Loucy (cell line): Measurements from ENCODE around the gene PDE4C.
A peak's percentile ranks its signal among the peaks of the same experiment; 100 is the strongest.

Experiments used
- H2AFZ ChIP-seq: fragments of 200-600 bp; sonication (generic); 2 replicates; pipeline ENCODE4 v1.6.0; 2016; ENCODE audit warnings: antibody characterized with exemption, mild to moderate bottlenecking, low read length, moderate library complexity
- H3F3A ChIP-seq: fragments of 200-600 bp; 2 replicates; pipeline ENCODE4 v1.6.0; 2016; ENCODE audit warnings: antibody characterized with exemption, low read depth, mild to moderate bottlenecking
- H3K27me3 ChIP-seq: fragments of 200-600 bp; sonication (generic); 2 replicates; pipeline ENCODE4 v1.6.1; 2014; ENCODE audit warnings: low read length, mild to moderate bottlenecking; ENCODE audit not compliant: insufficient read depth, poor library complexity, severe bottlenecking
- H3K36me3 ChIP-seq: fragments of 200-600 bp; sonication (generic); 2 replicates; pipeline ENCODE4 v1.6.1; 2016; ENCODE audit warnings: low read length; ENCODE audit not compliant: insufficient read depth
- H3K4me1 ChIP-seq: fragments of 200-600 bp; sonication (generic); 2 replicates; pipeline ENCODE4 v1.5.1; 2014; ENCODE audit warnings: low read length, mild to moderate bottlenecking; ENCODE audit not compliant: insufficient read depth, poor library complexity, severe bottlenecking
- H3K4me2 ChIP-seq: fragments of 200-600 bp; sonication (generic); 2 replicates; pipeline ENCODE4 v1.6.0; 2014; ENCODE audit warnings: antibody characterized with exemption, low read length, low read depth, mild to moderate bottlenecking; ENCODE audit not compliant: poor library complexity, severe bottlenecking
- H3K4me3 ChIP-seq: fragments of 200-600 bp; sonication (generic); 2 replicates; pipeline ENCODE4 v1.5.1; 2014; ENCODE audit warnings: low read length, mild to moderate bottlenecking, mixed read lengths; ENCODE audit not compliant: poor library complexity, severe bottlenecking
- H3K79me2 ChIP-seq: fragments of 200-600 bp; sonication (generic); 2 replicates; pipeline ENCODE4 v1.6.1; 2014; ENCODE audit warnings: low read length; ENCODE audit not compliant: insufficient read depth
- H3K9ac ChIP-seq: fragments of 200-600 bp; sonication (generic); 2 replicates; pipeline ENCODE4 v1.6.0; 2014; ENCODE audit warnings: mild to moderate bottlenecking, low read depth, low read length, moderate library complexity; ENCODE audit not compliant: poor library complexity, severe bottlenecking
- H3K9me2 ChIP-seq: fragments of 200-600 bp; sonication (generic); replicated peaks from 2 replicates; pipeline ENCODE4 v1.6.1; 2016; ENCODE audit warnings: low read depth, low read length, mixed read lengths
- H3K9me3 ChIP-seq: fragments of 200-600 bp; sonication (generic); 2 replicates; pipeline ENCODE4 v1.6.1; 2014; ENCODE audit warnings: mild to moderate bottlenecking, antibody characterized with exemption, low read length, low read depth; ENCODE audit not compliant: insufficient read depth
- H4K20me1 ChIP-seq: fragments of 200-600 bp; sonication (generic); 2 replicates; pipeline ENCODE4 v1.6.0; 2014; ENCODE audit warnings: antibody characterized with exemption, low read length, mild to moderate bottlenecking; ENCODE audit not compliant: insufficient read depth, poor library complexity, severe bottlenecking
- CTCF ChIP-seq: fragments of 200-600 bp; sonication (generic); conservative IDR thresholded peaks from 2 replicates; pipeline ENCODE4 v1.5.1; 2014; ENCODE audit warnings: mild to moderate bottlenecking, antibody characterized with exemption, low read length
- EZH2phosphoT487 ChIP-seq: fragments of 200-600 bp; IDR thresholded peaks from 2 replicates; pipeline ENCODE4 v1.6.1; 2018; ENCODE audit warnings: antibody characterized with exemption, mild to moderate bottlenecking, moderate library complexity, borderline replicate concordance

The PDE4C gene

GRCh38 chr19:18197941-18198340 lies 28.3 kb downstream of the PDE4C start:
- no peaks in the 10 kb centered on the region for H3K9me3 ChIP-seq
- H3K4me2 ChIP-seq = no peak overlapping the region
- no peak overlapping the region for H3K9ac ChIP-seq
- H3F3A ChIP-seq = no peaks in the 10 kb centered on the region
- H3K4me1 ChIP-seq = peaks cover 8% of the 10 kb centered on the region
- H4K20me1 ChIP-seq = peaks cover 7% of the 10 kb centered on the region
- H3K27me3 ChIP-seq = no peaks in the 10 kb centered on the region
- no peak overlapping the region for H3K4me3 ChIP-seq
- H3K36me3 ChIP-seq = peaks cover 2% of the 10 kb centered on the region; the same call in 1 of the 2 replicates
- H3K9me2 ChIP-seq = no peaks in the 10 kb centered on the region
- peaks cover 12% of the 10 kb centered on the region for H3K79me2 ChIP-seq
- H2AFZ ChIP-seq = no peak overlapping the region
- TF ChIP-seq EZH2phosphoT487 = no peak

- no peaks in the 10 kb centered on the region for H3K27me3 ChIP-seq
- no peak overlapping the region for H3K9ac ChIP-seq
- TF ChIP-seq CTCF = no peak
- TF ChIP-seq EZH2phosphoT487 = no peak
- 0 out of 2 replicates have a peak, but pooled peaks cover under 1% of the 10 kb centered on the region for H3F3A ChIP-seq
- peaks cover 2% of the 10 kb centered on the region; the same call in 1 of the 2 replicates for H3K36me3 ChIP-seq
- H3K9me2 ChIP-seq = no peaks in the 10 kb centered on the region
- H3K4me1 ChIP-seq = peaks cover 9% of the 10 kb centered on the region
- no peaks in the 10 kb centered on the region for H3K9me3 ChIP-seq
- H2AFZ ChIP-seq = no peak overlapping the region
- H4K20me1 ChIP-seq = peaks cover 7% of the 10 kb centered on the region
- no peak overlapping the region for H3K4me2 ChIP-seq
- H3K4me3 ChIP-seq = no peak overlapping the region
- H3K79me2 ChIP-seq = peaks cover 12% of the 10 kb centered on the region
These were observed 28.9 kb downstream of the PDE4C start for GRCh38 chr19:18197306-18197705.

GRCh38 chr19:18196511-18196845 lies 29.8 kb downstream of the PDE4C start:
- no peaks in the 10 kb centered on the region for H3K9me3 ChIP-seq
- H2AFZ ChIP-seq = no peak overlapping the region
- peaks cover 17% of the 10 kb centered on the region for H3K4me1 ChIP-seq
- H3K36me3 ChIP-seq = peaks cover 2% of the 10 kb centered on the region; the same call in 1 of the 2 replicates
- no peak overlapping the region for H3K4me3 ChIP-seq
- H3K79me2 ChIP-seq = peaks cover 12% of the 10 kb centered on the region
- peaks cover 7% of the 10 kb centered on the region for H4K20me1 ChIP-seq
- H3K4me2 ChIP-seq = no peak overlapping the region
- H3K9ac ChIP-seq = no peak overlapping the region
- no peak for TF ChIP-seq CTCF
- no peaks in the 10 kb centered on the region for H3K27me3 ChIP-seq
- 0 out of 2 replicates have a peak, but pooled peaks cover 7% of the 10 kb centered on the region for H3F3A ChIP-seq
- no peaks in the 10 kb centered on the region for H3K9me2 ChIP-seq

- no peak for TF ChIP-seq EZH2phosphoT487
- TF ChIP-seq CTCF = no peak
- Histone ChIP-seq H4K20me1 (peaks cover 7% of the 10 kb centered on the region), H3K9me2 (no peaks in the 10 kb centered on the region), H3K4me1 (peaks cover 17% of the 10 kb centered on the region), H3K4me3 (peak overlapping the region; percentile 90), H3K79me2 (peaks cover 12% of the 10 kb centered on the region), H3K36me3 (peaks cover 2% of the 10 kb centered on the region; the same call in 1 of the 2 replicates), H3K27me3 (no peaks in the 10 kb centered on the region), H3K9ac (no peak overlapping the region), H3F3A (0 out of 2 replicates have a peak, but pooled peaks cover 7% of the 10 kb centered on the region), H2AFZ (no peak overlapping the region), H3K4me2 (peak overlapping the region; percentile 88), H3K9me3 (no peaks in the 10 kb centered on the region)
These were observed 31.5 kb downstream of the PDE4C start for GRCh38 chr19:18194554-18195238.
